GM12878 (cell line): ENCODE results near the gene TMPRSS7. TPM values are rescaled to one million over a fixed set of nuclear protein-coding genes. Genes with fewer than 3 reads are reported as not detected.
A peak's percentile ranks its signal among the peaks of the same experiment; 100 is the strongest.

ENCODE experiments used
- ATAC-seq: fragments of 200-7000 bp; cut with Tn5 transposase; 3 replicates; pipeline ENCODE4 v1.9.1; 2020; ENCODE audit warnings: mild to moderate bottlenecking, moderate library complexity
- BruUV-seq: library from RNA; stranded (reverse); fragments of 400-500 nt; replicated peaks from 2 replicates; lab custom pipeline; 2021; lab: Mats Ljungman, UMichigan
- CTCF ChIA-PET: fragments of 300-600 bp; sonication (Branson Sonifier 250); formaldehyde crosslinking; extraction: SDS; loops from one replicate; lab custom pipeline; 2021; ENCODE audit warnings: inconsistent platforms; lab: Yijun Ruan, JAX
- POLR2A ChIA-PET: fragments of 350-600 bp; formaldehyde crosslinking; extraction: SDS; loops from one replicate; lab custom pipeline; 2021; ENCODE audit warnings: inconsistent platforms; lab: Charles Lee
- RAD21 ChIA-PET: fragments of 300-600 bp; sonication (Branson Sonifier 250); formaldehyde crosslinking; loops from one replicate; lab custom pipeline; 2023; ENCODE audit warnings: antibody characterized with exemption; ENCODE audit not compliant: unreplicated experiment; lab: Charles Lee
- SMC1A ChIA-PET: fragments of 300-600 bp; sonication (Branson Sonifier 250); formaldehyde crosslinking; loops from one replicate; lab custom pipeline; 2023; ENCODE audit not compliant: unreplicated experiment, uncharacterized antibody; lab: Charles Lee
- DNase-seq: peaks from one replicate; pipeline ENCODE4 v3.0.0-alpha.2; 2011; ENCODE audit warnings: low read depth, low spot score
- FAIRE-seq: peaks from 3 replicates; lab custom pipeline; 2011; peaks lifted over from hg19 to GRCh38; lab: Jason Lieb, UNC
- H2AFZ ChIP-seq: 2 replicates; pipeline ENCODE4 v1.6.0; 2011; ENCODE audit warnings: low read depth, low read length, control low read depth; ENCODE audit not compliant: control insufficient read depth
- H3K27ac ChIP-seq: 2 replicates; pipeline ENCODE4 v1.5.1; 2011; ENCODE audit warnings: control low read depth; ENCODE audit not compliant: control insufficient read depth, insufficient read depth
- H3K27me3 ChIP-seq, 2 experiments: replicated peaks in 1 of 2; 2 replicates each; pipeline versions ENCODE4 v1.6.0 to v1.6.1; 2011; ENCODE audit warnings: low read length in 1 of 2; ENCODE audit not compliant: control insufficient read depth in 2 of 2, insufficient read depth in 2 of 2
- H3K36me3 ChIP-seq, 2 experiments: 2 replicates each; pipeline ENCODE4 v1.5.1; 2011; ENCODE audit warnings: low read length in 1 of 2; ENCODE audit not compliant: control insufficient read depth in 2 of 2, insufficient read depth in 2 of 2
- H3K4me1 ChIP-seq: 2 replicates; pipeline ENCODE4 v1.6.1; 2011; ENCODE audit warnings: mild to moderate bottlenecking, low read length, moderate library complexity, mixed read lengths; ENCODE audit not compliant: control insufficient read depth, insufficient read depth
- H3K4me2 ChIP-seq: 2 replicates; pipeline ENCODE4 v1.6.0; 2011; ENCODE audit warnings: control low read depth; ENCODE audit not compliant: control insufficient read depth, insufficient read depth
- H3K4me3 ChIP-seq: fragments of 200-600 bp; sonication (generic); 2 replicates; pipeline ENCODE4 v1.5.1; 2016
- H3K79me2 ChIP-seq: 2 replicates; pipeline ENCODE4 v1.6.0; 2011; ENCODE audit warnings: low read length; ENCODE audit not compliant: control insufficient read depth, insufficient read depth
- H3K9ac ChIP-seq: 2 replicates; pipeline ENCODE4 v1.8.0; 2011; ENCODE audit warnings: low read length, control low read depth, mixed read lengths; ENCODE audit not compliant: control insufficient read depth, insufficient read depth
- H3K9me3 ChIP-seq: replicated peaks from 3 replicates; pipeline ENCODE4 v1.5.1; 2011; ENCODE audit warnings: mild to moderate bottlenecking, low read length; ENCODE audit not compliant: control insufficient read depth, insufficient read depth
- H4K20me1 ChIP-seq: 2 replicates; pipeline ENCODE4 v1.6.0; 2011; ENCODE audit not compliant: control insufficient read depth, insufficient read depth
- BMI1 ChIP-seq: fragments of 450-650 bp; IDR thresholded peaks from 2 replicates; pipeline ENCODE4 v1.6.1; 2016; ENCODE audit warnings: mild to moderate bottlenecking, moderate library complexity, borderline replicate concordance
- MLLT1 ChIP-seq: fragments of 450-650 bp; IDR thresholded peaks from 2 replicates; pipeline ENCODE4 v1.6.1; 2016; ENCODE audit warnings: mild to moderate bottlenecking
- PKNOX1 ChIP-seq: fragments of 450-650 bp; IDR thresholded peaks from 2 replicates; pipeline ENCODE4 v1.6.1; 2016; ENCODE audit warnings: mild to moderate bottlenecking
- POLR2AphosphoS5 ChIP-seq: IDR thresholded peaks from 2 replicates; pipeline ENCODE4 v1.6.1; 2011; ENCODE audit warnings: mild to moderate bottlenecking, low read length, inconsistent platforms
- SMARCA5 ChIP-seq: fragments of 450-650 bp; IDR thresholded peaks from 2 replicates; pipeline ENCODE4 v1.6.1; 2017; ENCODE audit warnings: mild to moderate bottlenecking
- SREBF1 ChIP-seq: IDR thresholded peaks from 2 replicates; pipeline ENCODE4 v1.6.1; 2012; ENCODE audit warnings: mild to moderate bottlenecking, low read length
- ZNF592 ChIP-seq: fragments of 450-650 bp; IDR thresholded peaks from 2 replicates; pipeline ENCODE4 v1.6.1; 2017; ENCODE audit warnings: mild to moderate bottlenecking, moderate library complexity
- ZNF687 ChIP-seq: fragments of 450-650 bp; IDR thresholded peaks from 2 replicates; pipeline ENCODE4 v1.6.1; 2017; ENCODE audit warnings: mild to moderate bottlenecking, moderate library complexity
- WGBS: methylation state at CpG from one replicate; pipeline ENCODE4 v1.1.6; 2016; ENCODE audit warnings: low lambda C conversion rate; ENCODE audit not compliant: insufficient replicate concordance, insufficient coverage; ENCODE audit errors: missing lambda C conversion rate; 5-methylcytosine and 5-hydroxymethylcytosine counted together
- in situ Hi-C: fragments of 300-500 bp; cut with MboI; formaldehyde crosslinking; loops from 9 replicates; pipeline ENCODE4 v1.14.3; 2018; ENCODE audit warnings: mixed read lengths
- intact Hi-C: fragments of 100-400 bp; cut with micrococcal nuclease; formaldehyde crosslinking; loops from one replicate; pipeline ENCODE4 v1.14.2; 2022; ENCODE audit not compliant: unreplicated experiment
- polyA plus RNA-seq, 11 experiments: library from polyadenylated mRNA; depleted of rRNA in 4 of 11; unstranded in 6 of 11; stranded (reverse) in 5 of 11; fragments of >200 nt; fragmentation: Nextera tagmentation in 4 of 11; fragmentation: Illumina TruSeq in 1 of 11; extraction: Ambion mirVana in 4 of 11; extraction: Trizol in 1 of 11; gene quantifications; 1 replicate in 1 of 11; 2 replicates in 10 of 11; pipeline versions ENCODE4 v1.2.1 to v1.2.3, GENCODE V29; 2011 to 2016; ENCODE audit warnings: inconsistent platforms in 2 of 11, missing spikeins in 2 of 11, low read depth in 1 of 11
- total RNA-seq, 4 experiments: library from RNA; depleted of rRNA in 3 of 4; stranded (reverse); fragments of >200 nt in 3 of 4; fragmentation: Illumina TruSeq in 1 of 4; extraction: Trizol in 1 of 4; gene quantifications; 2 replicates each; pipeline versions ENCODE4 v1.2.1 to v1.2.3, GENCODE V29; 2013 to 2021

The TMPRSS7 gene
- total and polyA plus RNA-seq, 10 of the 15 experiments (the other 5 are each of a cell fraction or from before 2014, with no cell fraction given), result 0.03 TPM; not detected in 9

- 0% methylated on average over 3 of the region's 3 CpGs for WGBS
- Histone ChIP-seq H3K4me2 (no peak overlapping the region), H3K27ac (peak overlapping the region; percentile 95), H3K36me3 (no peaks in the 10 kb centered on the region; a peak in 1 of 4 replicates), H3K4me3 (no peak overlapping the region), H2AFZ (no peak overlapping the region), H3K9me3 (no peaks in the 10 kb centered on the region), H3K4me1 (peaks cover 46% of the 10 kb centered on the region), H4K20me1 (no peaks in the 10 kb centered on the region), H3K79me2 (peaks cover 10% of the 10 kb centered on the region), H3K27me3 (no peaks in the 10 kb centered on the region), H3K9ac (no peak overlapping the region)
- intact Hi-C loops, result loop anchor here (1.0 to 10.0 kb wide), 6 partner anchors 181 to 863 kb away; partner anchors contain the start of gene CD200R1
- ATAC-seq, result peak; percentile 59
- BruUV-seq, result no TSS peak
- RAD21 ChIA-PET, result interaction anchor here (0.7 to 2.8 kb wide), 62 partner anchors 9 to 907 kb away, joined by 3 to 83 read pairs (median 4); partner anchors contain the start of genes ABHD10, ATG3, BTLA and CD200
- DNase-seq, result no peak
- FAIRE-seq, result peak; percentile 62
- SMC1A ChIA-PET, result interaction anchor here (0.7 to 4.2 kb wide), 59 partner anchors 9 to 867 kb away, joined by 3 to 92 read pairs (median 4); partner anchors contain the start of genes BTLA, CD200, GCSAM and SLC9C1
- POLR2A ChIA-PET, result interaction anchor here (0.6 to 1.5 kb wide), 8 partner anchors 21 to 343 kb away, joined by 3 to 21 read pairs (median 4); partner anchors contain the start of gene GCSAM
- CTCF ChIA-PET, result interaction anchor here (0.6 to 4.1 kb wide), 71 partner anchors 9 to 925 kb away, joined by 3 to 94 read pairs (median 5); partner anchors contain the start of genes ABHD10, BTLA, CD200 and GCSAM
- in situ Hi-C loops, result loop anchor here (5.0 kb wide), 3 partner anchors 180 to 410 kb away; partner anchors contain the start of gene SLC9C1
- TF ChIP-seq SREBF1, result no peak
- no peak for TF ChIP-seq BMI1
- peak; percentile 70 for TF ChIP-seq ZNF592
- TF ChIP-seq MLLT1, result no peak
- TF ChIP-seq SMARCA5, result peak; percentile 67; the same call in 1 of the 2 replicates
- TF ChIP-seq POLR2AphosphoS5, result no peak
- TF ChIP-seq PKNOX1, result no peak
- TF ChIP-seq ZNF687, result peak; percentile 69; the same call in 1 of the 2 replicates
These were observed 77.4 kb downstream of the TMPRSS7 start for GRCh38 chr3:112111785-112112402.
